NCI-H1436 treated with DMSO at 0.1 percent for 48 hours (cell line): ENCODE results near the gene SLAMF7.

ENCODE experiments used
- DNase-seq: peaks from one replicate; lab custom pipeline; 2025; lab: John Stamatoyannopoulos, UW

SLAMF7 gene

DNA sequence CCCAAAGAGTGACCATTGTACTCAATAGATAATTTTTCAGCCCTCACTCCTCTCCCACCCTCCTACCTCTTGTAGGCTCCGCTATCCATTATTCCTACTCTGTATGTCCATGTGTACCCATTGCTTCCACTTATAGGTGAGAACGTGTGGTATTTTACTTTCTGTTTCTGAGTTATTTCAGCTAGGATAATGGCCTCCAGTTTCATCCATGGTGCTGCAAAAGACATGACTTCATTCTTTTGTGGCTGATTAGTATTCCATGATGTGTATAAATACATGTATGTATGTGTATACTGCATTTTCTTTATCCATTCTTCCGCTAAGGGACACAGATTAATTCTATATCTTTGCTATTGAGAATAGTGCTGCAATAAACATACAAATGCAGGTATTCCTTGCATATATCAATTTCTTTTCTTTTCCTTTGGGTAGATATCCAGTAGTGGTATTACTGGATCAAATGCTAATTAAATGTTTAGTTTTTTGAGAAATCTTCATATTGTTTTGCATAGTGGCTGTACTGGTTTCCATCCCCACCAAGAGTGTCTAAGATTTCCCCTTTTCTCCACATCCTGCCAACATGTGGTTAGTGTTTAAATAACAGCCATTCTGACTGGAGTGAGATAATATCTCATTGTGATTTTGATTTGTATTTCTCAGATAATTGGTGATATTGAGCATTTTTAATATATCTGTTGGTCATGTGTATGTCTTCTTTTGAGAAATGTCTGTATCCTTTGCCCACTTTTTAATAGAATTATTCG, 61.8 kb downstream of the SLAMF7 start:
- no peak for DNase-seq

DNA sequence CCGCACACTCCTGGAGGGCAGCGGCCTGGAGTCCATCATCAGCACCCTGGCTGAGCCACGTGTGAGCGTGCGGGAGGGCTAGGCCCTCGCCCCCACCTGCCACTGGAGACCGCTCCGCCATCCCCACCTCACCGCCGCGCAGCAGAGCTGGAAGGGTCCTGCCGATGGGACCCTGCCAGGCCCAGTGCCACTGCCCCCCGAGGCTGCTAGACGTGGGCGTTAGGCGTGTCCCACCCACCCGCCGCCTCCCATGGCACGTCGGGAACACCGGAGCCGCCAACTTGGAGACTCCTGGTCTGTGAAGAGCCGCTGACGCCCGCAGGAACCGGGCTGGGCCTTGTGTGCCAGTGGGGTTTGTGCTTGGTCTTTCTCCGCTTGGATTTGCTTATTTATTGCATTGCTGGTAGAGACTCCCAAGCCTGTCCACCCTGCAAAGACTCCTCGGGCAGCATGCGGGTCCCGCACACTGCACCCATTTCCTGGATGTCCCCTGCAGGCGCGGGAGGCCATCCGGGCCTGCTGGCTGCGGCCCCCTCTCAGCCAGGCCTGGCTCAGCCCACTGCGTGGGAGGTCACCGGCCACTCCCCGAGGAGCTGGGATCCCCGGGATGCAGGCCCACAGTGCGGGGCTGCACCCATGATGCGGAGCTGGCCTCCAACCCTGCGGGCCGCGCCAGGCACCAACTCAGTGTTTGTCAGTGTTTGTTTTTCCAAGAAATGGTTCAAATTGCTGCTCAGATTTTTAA, 63.0 kb downstream of the SLAMF7 start:
- DNase-seq, result no peak
